ENCODE measurements around the gene SNRNP27. TPM values are rescaled to one million over a fixed set of nuclear protein-coding genes. Genes with fewer than 3 reads are reported as not detected.

SNRNP27 gene
- total and polyA plus RNA-seq, 9 of the 15 experiments (the other 6 are each of a cell fraction or from before 2014, with no cell fraction given), result 29.2 to 102 (median 65.7) TPM

DNA sequence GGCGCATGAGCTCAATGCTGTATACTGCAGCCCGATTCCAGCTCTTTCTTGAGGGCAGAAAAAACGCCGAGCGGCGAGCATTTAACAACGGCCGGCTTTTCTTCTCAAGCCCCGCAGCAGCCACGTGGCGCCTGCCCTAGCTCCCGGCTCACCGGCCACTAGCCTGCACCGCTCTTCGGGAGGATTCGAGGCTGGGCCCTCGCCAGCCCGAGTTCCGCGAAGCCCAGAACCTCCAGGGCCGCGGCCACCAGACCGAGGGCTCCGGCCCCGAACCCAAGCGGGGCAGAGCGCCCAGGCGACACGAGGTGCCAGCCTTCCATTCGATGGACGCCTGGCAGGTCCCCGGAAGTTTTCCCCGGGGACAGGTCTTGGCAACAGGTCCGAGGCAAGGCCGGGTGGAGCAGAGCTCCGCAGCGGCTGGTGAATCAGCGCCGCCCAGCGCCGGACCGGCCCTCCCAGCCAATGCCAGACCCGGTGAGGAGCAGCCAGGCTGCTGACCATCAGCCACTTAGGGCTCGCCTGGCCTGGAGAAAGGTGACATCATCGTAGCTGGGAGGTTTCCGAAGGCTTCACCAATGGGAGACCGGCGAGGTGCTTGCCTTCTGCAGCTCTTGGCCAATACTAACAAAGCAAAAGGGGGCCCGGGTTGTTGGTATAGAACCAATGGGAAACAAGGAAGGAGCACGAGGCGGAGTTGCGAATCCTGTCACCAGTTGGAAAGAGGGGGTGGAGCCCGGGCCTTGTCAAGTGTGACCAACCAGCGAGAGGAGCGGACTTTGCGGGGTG lies 20.6 kb downstream of the SNRNP27 start (continued):
- TF ChIP-seq ZNF197 (CRISPR knock-in tag; IDR thresholded peaks at IDR 0.05; ENCODE audit: low read depth) (no peak), C11orf30 (IDR thresholded peaks at IDR 0.05; ENCODE audit: low read depth) (peak; percentile 8; the same call in 1 of the 2 replicates), PHF21A (IDR thresholded peaks at IDR 0.05; ENCODE audit: borderline replicate concordance, low read depth) (0 out of 2 replicates have a peak, but pooled peaks have one; percentile 75), ILF3 (IDR thresholded peaks at IDR 0.05; ENCODE audit: borderline replicate concordance) (0 out of 2 replicates have a peak, but pooled peaks have one; percentile 5), SIN3B (IDR thresholded peaks at IDR 0.05; ENCODE audit: low read depth) (0 out of 2 replicates have a peak, but pooled peaks have one; percentile 26), ZNF584 (CRISPR knock-in tag; IDR thresholded peaks at IDR 0.05; ENCODE audit: low read depth) (no peak)
- TF ChIP-seq, protein P1, sequence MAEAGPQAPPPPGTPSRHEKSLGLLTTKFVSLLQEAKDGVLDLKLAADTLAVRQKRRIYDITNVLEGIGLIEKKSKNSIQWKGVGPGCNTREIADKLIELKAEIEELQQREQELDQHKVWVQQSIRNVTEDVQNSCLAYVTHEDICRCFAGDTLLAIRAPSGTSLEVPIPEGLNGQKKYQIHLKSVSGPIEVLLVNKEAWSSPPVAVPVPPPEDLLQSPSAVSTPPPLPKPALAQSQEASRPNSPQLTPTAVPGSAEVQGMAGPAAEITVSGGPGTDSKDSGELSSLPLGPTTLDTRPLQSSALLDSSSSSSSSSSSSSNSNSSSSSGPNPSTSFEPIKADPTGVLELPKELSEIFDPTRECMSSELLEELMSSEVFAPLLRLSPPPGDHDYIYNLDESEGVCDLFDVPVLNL (CRISPR knock-in tag; IDR thresholded peaks at IDR 0.05; ENCODE audit: low read depth), result no peak
- TF ChIP-seq, protein P2, sequence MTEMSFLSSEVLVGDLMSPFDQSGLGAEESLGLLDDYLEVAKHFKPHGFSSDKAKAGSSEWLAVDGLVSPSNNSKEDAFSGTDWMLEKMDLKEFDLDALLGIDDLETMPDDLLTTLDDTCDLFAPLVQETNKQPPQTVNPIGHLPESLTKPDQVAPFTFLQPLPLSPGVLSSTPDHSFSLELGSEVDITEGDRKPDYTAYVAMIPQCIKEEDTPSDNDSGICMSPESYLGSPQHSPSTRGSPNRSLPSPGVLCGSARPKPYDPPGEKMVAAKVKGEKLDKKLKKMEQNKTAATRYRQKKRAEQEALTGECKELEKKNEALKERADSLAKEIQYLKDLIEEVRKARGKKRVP (CRISPR knock-in tag; IDR thresholded peaks at IDR 0.05), result 0 out of 2 replicates have a peak, but pooled peaks have one; percentile 54
- TF ChIP-seq, protein P3, sequence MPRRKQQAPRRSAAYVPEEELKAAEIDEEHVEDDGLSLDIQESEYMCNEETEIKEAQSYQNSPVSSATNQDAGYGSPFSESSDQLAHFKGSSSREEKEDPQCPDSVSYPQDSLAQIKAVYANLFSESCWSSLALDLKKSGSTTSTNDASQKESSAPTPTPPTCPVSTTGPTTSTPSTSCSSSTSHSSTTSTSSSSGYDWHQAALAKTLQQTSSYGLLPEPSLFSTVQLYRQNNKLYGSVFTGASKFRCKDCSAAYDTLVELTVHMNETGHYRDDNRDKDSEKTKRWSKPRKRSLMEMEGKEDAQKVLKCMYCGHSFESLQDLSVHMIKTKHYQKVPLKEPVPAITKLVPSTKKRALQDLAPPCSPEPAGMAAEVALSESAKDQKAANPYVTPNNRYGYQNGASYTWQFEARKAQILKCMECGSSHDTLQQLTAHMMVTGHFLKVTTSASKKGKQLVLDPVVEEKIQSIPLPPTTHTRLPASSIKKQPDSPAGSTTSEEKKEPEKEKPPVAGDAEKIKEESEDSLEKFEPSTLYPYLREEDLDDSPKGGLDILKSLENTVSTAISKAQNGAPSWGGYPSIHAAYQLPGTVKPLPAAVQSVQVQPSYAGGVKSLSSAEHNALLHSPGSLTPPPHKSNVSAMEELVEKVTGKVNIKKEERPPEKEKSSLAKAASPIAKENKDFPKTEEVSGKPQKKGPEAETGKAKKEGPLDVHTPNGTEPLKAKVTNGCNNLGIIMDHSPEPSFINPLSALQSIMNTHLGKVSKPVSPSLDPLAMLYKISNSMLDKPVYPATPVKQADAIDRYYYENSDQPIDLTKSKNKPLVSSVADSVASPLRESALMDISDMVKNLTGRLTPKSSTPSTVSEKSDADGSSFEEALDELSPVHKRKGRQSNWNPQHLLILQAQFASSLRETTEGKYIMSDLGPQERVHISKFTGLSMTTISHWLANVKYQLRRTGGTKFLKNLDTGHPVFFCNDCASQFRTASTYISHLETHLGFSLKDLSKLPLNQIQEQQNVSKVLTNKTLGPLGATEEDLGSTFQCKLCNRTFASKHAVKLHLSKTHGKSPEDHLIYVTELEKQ (CRISPR knock-in tag; IDR thresholded peaks at IDR 0.05), result no peak
- TF ChIP-seq, protein P4, sequence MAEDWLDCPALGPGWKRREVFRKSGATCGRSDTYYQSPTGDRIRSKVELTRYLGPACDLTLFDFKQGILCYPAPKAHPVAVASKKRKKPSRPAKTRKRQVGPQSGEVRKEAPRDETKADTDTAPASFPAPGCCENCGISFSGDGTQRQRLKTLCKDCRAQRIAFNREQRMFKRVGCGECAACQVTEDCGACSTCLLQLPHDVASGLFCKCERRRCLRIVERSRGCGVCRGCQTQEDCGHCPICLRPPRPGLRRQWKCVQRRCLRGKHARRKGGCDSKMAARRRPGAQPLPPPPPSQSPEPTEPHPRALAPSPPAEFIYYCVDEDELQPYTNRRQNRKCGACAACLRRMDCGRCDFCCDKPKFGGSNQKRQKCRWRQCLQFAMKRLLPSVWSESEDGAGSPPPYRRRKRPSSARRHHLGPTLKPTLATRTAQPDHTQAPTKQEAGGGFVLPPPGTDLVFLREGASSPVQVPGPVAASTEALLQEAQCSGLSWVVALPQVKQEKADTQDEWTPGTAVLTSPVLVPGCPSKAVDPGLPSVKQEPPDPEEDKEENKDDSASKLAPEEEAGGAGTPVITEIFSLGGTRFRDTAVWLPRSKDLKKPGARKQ (CRISPR knock-in tag; IDR thresholded peaks at IDR 0.05), result no peak
- TF ChIP-seq, protein P5, sequence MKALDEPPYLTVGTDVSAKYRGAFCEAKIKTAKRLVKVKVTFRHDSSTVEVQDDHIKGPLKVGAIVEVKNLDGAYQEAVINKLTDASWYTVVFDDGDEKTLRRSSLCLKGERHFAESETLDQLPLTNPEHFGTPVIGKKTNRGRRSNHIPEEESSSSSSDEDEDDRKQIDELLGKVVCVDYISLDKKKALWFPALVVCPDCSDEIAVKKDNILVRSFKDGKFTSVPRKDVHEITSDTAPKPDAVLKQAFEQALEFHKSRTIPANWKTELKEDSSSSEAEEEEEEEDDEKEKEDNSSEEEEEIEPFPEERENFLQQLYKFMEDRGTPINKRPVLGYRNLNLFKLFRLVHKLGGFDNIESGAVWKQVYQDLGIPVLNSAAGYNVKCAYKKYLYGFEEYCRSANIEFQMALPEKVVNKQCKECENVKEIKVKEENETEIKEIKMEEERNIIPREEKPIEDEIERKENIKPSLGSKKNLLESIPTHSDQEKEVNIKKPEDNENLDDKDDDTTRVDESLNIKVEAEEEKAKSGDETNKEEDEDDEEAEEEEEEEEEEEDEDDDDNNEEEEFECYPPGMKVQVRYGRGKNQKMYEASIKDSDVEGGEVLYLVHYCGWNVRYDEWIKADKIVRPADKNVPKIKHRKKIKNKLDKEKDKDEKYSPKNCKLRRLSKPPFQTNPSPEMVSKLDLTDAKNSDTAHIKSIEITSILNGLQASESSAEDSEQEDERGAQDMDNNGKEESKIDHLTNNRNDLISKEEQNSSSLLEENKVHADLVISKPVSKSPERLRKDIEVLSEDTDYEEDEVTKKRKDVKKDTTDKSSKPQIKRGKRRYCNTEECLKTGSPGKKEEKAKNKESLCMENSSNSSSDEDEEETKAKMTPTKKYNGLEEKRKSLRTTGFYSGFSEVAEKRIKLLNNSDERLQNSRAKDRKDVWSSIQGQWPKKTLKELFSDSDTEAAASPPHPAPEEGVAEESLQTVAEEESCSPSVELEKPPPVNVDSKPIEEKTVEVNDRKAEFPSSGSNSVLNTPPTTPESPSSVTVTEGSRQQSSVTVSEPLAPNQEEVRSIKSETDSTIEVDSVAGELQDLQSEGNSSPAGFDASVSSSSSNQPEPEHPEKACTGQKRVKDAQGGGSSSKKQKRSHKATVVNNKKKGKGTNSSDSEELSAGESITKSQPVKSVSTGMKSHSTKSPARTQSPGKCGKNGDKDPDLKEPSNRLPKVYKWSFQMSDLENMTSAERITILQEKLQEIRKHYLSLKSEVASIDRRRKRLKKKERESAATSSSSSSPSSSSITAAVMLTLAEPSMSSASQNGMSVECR (CRISPR knock-in tag; IDR thresholded peaks at IDR 0.05), result peak; percentile 39; the same call in 1 of the 2 replicates
- TF ChIP-seq, protein P6, sequence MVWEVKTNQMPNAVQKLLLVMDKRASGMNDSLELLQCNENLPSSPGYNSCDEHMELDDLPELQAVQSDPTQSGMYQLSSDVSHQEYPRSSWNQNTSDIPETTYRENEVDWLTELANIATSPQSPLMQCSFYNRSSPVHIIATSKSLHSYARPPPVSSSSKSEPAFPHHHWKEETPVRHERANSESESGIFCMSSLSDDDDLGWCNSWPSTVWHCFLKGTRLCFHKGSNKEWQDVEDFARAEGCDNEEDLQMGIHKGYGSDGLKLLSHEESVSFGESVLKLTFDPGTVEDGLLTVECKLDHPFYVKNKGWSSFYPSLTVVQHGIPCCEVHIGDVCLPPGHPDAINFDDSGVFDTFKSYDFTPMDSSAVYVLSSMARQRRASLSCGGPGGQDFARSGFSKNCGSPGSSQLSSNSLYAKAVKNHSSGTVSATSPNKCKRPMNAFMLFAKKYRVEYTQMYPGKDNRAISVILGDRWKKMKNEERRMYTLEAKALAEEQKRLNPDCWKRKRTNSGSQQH (CRISPR knock-in tag; IDR thresholded peaks at IDR 0.05), result no peak
